Ovary (tissue), 9 donors: ENCODE data around the gene RERG. TPM values are rescaled to one million over a fixed set of nuclear protein-coding genes. Genes with fewer than 3 reads are reported as not detected.

ENCODE experiments used
- DNase-seq, 5 donors: peaks; one replicate each; pipeline ENCODE4 v3.0.0-alpha.2; 2019 to 2020
- H3K27ac ChIP-seq, 2 donors: fragments of 200-600 bp; one replicate each; pipeline versions ENCODE4 v1.5.1 to v1.8.0; 2019 to 2022
- H3K27me3 ChIP-seq: fragments of 200-600 bp; one replicate; pipeline ENCODE4 v1.8.0; 2022
- H3K36me3 ChIP-seq: fragments of 200-600 bp; sonication (generic); one replicate; pipeline ENCODE4 v1.5.1; 2019
- H3K4me1 ChIP-seq: one replicate; pipeline ENCODE4 v1.8.1; 2013; ENCODE audit warnings: mild to moderate bottlenecking, moderate library complexity; ENCODE audit not compliant: insufficient read depth
- H3K4me3 ChIP-seq: fragments of 200-600 bp; sonication (generic); one replicate; pipeline ENCODE4 v1.5.1; 2017
- H3K9me3 ChIP-seq, 2 donors: fragments of 200-600 bp in 1 of 2; sonication (generic) in 1 of 2; one replicate each; pipeline versions ENCODE4 v1.5.1 to v1.8.1; 2013 to 2019; ENCODE audit warnings: mild to moderate bottlenecking in 1 of 2, moderate library complexity in 1 of 2
- CTCF ChIP-seq, 3 donors: fragments of 450-650 bp in 2 of 3; fragments of 200-600 bp in 1 of 3; IDR thresholded peaks; one replicate each; pipeline versions ENCODE4 v1.5.1 to v1.8.0; 2016 to 2022; ENCODE audit warnings: antibody characterized with exemption in 3 of 3, mild to moderate bottlenecking in 1 of 3
- EP300 ChIP-seq: sonication (generic); formaldehyde crosslinking; IDR thresholded peaks from one replicate; pipeline ENCODE4 v1.6.1; 2017; ENCODE audit warnings: antibody characterized with exemption
- POLR2A ChIP-seq: fragments of 450-650 bp; IDR thresholded peaks from one replicate; pipeline ENCODE4 v1.6.1; 2017; ENCODE audit warnings: antibody characterized with exemption, mild to moderate bottlenecking, moderate library complexity
- WGBS, 3 donors: extraction: QIAGEN DNeasy Blood & Tissue Kit in 1 of 3; methylation state at CpG; one replicate each; pipeline versions ENCODE4 v1.1.5 to v1.1.7; 2013 to 2017; 5-methylcytosine and 5-hydroxymethylcytosine counted together
- intact Hi-C, 4 donors: fragments of 100-400 bp; cut with DNase I; formaldehyde crosslinking; loops; one replicate each; pipeline versions ENCODE4 v1.11.0 to v1.15.1; 2022 to 2023
- polyA plus RNA-seq, 2 donors: library from polyadenylated mRNA; stranded (reverse); fragments of 200-250 nt in 1 of 2; fragments of 350-450 nt in 1 of 2; fragmentation: Illumina TruSeq in 1 of 2; extraction: RNeasy Lipid Tissue Mini Kit (QIAGEN cat#74804) in 1 of 2; gene quantifications; one replicate each; pipeline ENCODE4 v1.2.3, GENCODE V29; 2013 to 2014
- total RNA-seq, 7 donors: library from RNA; depleted of rRNA in 2 of 7; stranded (reverse); fragments of >200 nt in 2 of 7; fragmentation: NEBNext Ultra II Directional in 3 of 7; extraction: Animal tissue kit (Norgen Biotek cat#: 25700) in 3 of 7; gene quantifications; one replicate each; pipeline versions ENCODE4 v1.1.0 to v1.2.4, GENCODE V29; 2016 to 2023
- donor health status: DM: no; HTN: no; CAD: no; lungs with moderate emphysema.
- donor health status: DM: no; HTN: no; CAD: no.
- donor health status: Bipolar disorder and iron deficiency.
- donor health status: DM: yes; HTN: yes; CAD: no.
- donor health status: DM: no; HTN: no; CAD: no.
- donor health status: DM: yes; HTN: yes; CAD: no.

RERG gene
- total and polyA plus RNA-seq, 9 donors = 12.9 to 96.8 (median 36.7) TPM

- TF ChIP-seq CTCF (IDR thresholded peaks at IDR 0.05) (no peak), EP300 (no peak), POLR2A (no peak)
- WGBS, 3 donors = 83 to 96% (median 94%) methylated on average over 1 of the region's 1 CpG
- H3K27me3 ChIP-seq = no peaks in the 10 kb centered on the region
- DNase-seq = no peak
- intact Hi-C loops = loop anchor here in 2 of 4 donors (5.0 kb wide), 2 partner anchors 41 to 116 kb away; no protein-coding TSS in a partner anchor
- H3K36me3 ChIP-seq = no peaks in the 10 kb centered on the region
- H3K27ac ChIP-seq = no peak overlapping the region
- no peaks in the 10 kb centered on the region for H3K4me1 ChIP-seq
- H3K9me3 ChIP-seq = no peaks in the 10 kb centered on the region
- H3K4me3 ChIP-seq = no peak overlapping the region
Measured at GRCh38 chr12:15268309-15268708, 47.1 kb upstream of the RERG start.

- Histone ChIP-seq H3K27me3 (no peaks in the 10 kb centered on the region), H3K9me3 (no peaks in the 10 kb centered on the region), H3K4me3 (no peak overlapping the region), H3K36me3 (no peaks in the 10 kb centered on the region), H3K27ac (no peak overlapping the region), H3K4me1 (no peaks in the 10 kb centered on the region)
- TF ChIP-seq POLR2A (no peak), CTCF (IDR thresholded peaks at IDR 0.05) (no peak), EP300 (no peak)
- DNase-seq = no peak
- intact Hi-C loops = loop anchor here in 3 of 4 donors (2.0 to 5.0 kb wide), 3 partner anchors 39 to 114 kb away; no protein-coding TSS in a partner anchor
Measured at GRCh38 chr12:15265875-15266274, 44.7 kb upstream of the RERG start.

GRCh38 chr12:15256761-15257160 lies 35.5 kb upstream of the RERG start:
- DNase-seq = peak in 1 of 5 donors; percentile 39
- intact Hi-C loops = no loop called here
- H3K9me3 ChIP-seq = no peaks in the 10 kb centered on the region
- no peak for TF ChIP-seq EP300
- no peak for TF ChIP-seq POLR2A
- no peak for TF ChIP-seq CTCF (IDR thresholded peaks at IDR 0.05)
- no peak overlapping the region for H3K4me3 ChIP-seq
- no peaks in the 10 kb centered on the region for H3K36me3 ChIP-seq
- 39 to 48% (median 41%) methylated on average over 4 of the region's 4 CpGs for WGBS, 3 donors
- H3K4me1 ChIP-seq = peaks cover 2% of the 10 kb centered on the region
- no peaks in the 10 kb centered on the region for H3K27me3 ChIP-seq
- no peak overlapping the region for H3K27ac ChIP-seq

GRCh38 chr12:15253990-15254389 lies 32.8 kb upstream of the RERG start:
- no peak overlapping the region for H3K27ac ChIP-seq
- H3K4me1 ChIP-seq = no peaks in the 10 kb centered on the region
- intact Hi-C loops = no loop called here
- no peak overlapping the region for H3K4me3 ChIP-seq
- TF ChIP-seq EP300 (no peak), CTCF (IDR thresholded peaks at IDR 0.05) (no peak), POLR2A (no peak)
- H3K27me3 ChIP-seq = no peaks in the 10 kb centered on the region
- DNase-seq = no peak
- 61 to 69% (median 65%) methylated on average over 1 of the region's 1 CpG for WGBS, 3 donors
- no peaks in the 10 kb centered on the region for H3K9me3 ChIP-seq
- H3K36me3 ChIP-seq = no peaks in the 10 kb centered on the region
